HepG2 (cell line): ENCODE results near the gene BTF3L4. TPM values are rescaled to one million over a fixed set of nuclear protein-coding genes. Genes with fewer than 3 reads are reported as not detected.
A peak's percentile ranks its signal among the peaks of the same experiment; 100 is the strongest.

ENCODE experiments used
- ARNT ChIP-seq: fragments of 450-650 bp; IDR thresholded peaks from 2 replicates; pipeline ENCODE4 v1.6.1; 2017
- IKZF5 ChIP-seq: IDR thresholded peaks from 2 replicates; pipeline ENCODE4 v1.6.1; 2018; ENCODE audit warnings: missing genetic modification reagents, mild to moderate bottlenecking, missing compliant biosample characterization
- ISL2 ChIP-seq: sonication (generic); formaldehyde crosslinking; IDR thresholded peaks from 2 replicates; pipeline ENCODE4 v1.5.0; 2020; ENCODE audit warnings: missing genetic modification reagents
- MIER2 ChIP-seq: IDR thresholded peaks from 2 replicates; pipeline ENCODE4 v1.6.1; 2016; ENCODE audit warnings: missing biosample characterization, missing genetic modification reagents
- PREB ChIP-seq: sonication (generic); formaldehyde crosslinking; IDR thresholded peaks from 2 replicates; pipeline ENCODE4 v1.4.0; 2020; ENCODE audit warnings: missing genetic modification reagents
- THRA ChIP-seq: sonication (generic); formaldehyde crosslinking; IDR thresholded peaks from 2 replicates; pipeline ENCODE4 v1.4.0; 2020; ENCODE audit warnings: missing genetic modification reagents, borderline replicate concordance
- ZBTB39 ChIP-seq: sonication (generic); formaldehyde crosslinking; IDR thresholded peaks from 2 replicates; pipeline ENCODE4 v1.5.0; 2020; ENCODE audit warnings: missing genetic modification reagents
- ZNF318 ChIP-seq: sonication (generic); formaldehyde crosslinking; IDR thresholded peaks from 2 replicates; pipeline ENCODE4 v1.4.0; 2020; ENCODE audit warnings: mild to moderate bottlenecking, missing genetic modification reagents
- ZNF496 ChIP-seq: sonication (generic); formaldehyde crosslinking; IDR thresholded peaks from 2 replicates; pipeline ENCODE4 v1.8.1; 2023; ENCODE audit warnings: mild to moderate bottlenecking, moderate library complexity, missing genetic modification reagents; ENCODE audit not compliant: insufficient replicate concordance
- ZNF597 ChIP-seq: sonication (generic); formaldehyde crosslinking; IDR thresholded peaks from 2 replicates; pipeline ENCODE4 v1.5.0; 2020; ENCODE audit warnings: missing genetic modification reagents
- ZNF629 ChIP-seq: sonication (generic); formaldehyde crosslinking; conservative IDR thresholded peaks from 2 replicates; pipeline ENCODE4 v1.5.0; 2020; ENCODE audit warnings: missing genetic modification reagents
- ZNF652 ChIP-seq: IDR thresholded peaks from 2 replicates; pipeline ENCODE4 v1.6.1; 2016; ENCODE audit warnings: low read depth, borderline replicate concordance
- polyA plus RNA-seq, 8 experiments: library from polyadenylated mRNA; depleted of rRNA in 3 of 8; stranded (reverse) in 7 of 8; unstranded in 1 of 8; fragments of >200 nt; fragmentation: Illumina TruSeq in 4 of 8; extraction: Trizol in 4 of 8; gene quantifications; 2 replicates each; pipeline versions ENCODE4 v1.2.1 to v1.2.3, GENCODE V29; 2011 to 2016; ENCODE audit warnings: low read depth in 4 of 8, missing spikeins in 1 of 8, mixed read lengths in 1 of 8; ENCODE audit not compliant: insufficient read depth in 1 of 8
- total RNA-seq, 5 experiments: library from RNA; depleted of rRNA; stranded (reverse); fragments of >200 nt; fragmentation: Illumina TruSeq; extraction: Trizol; gene quantifications; 2 replicates each; pipeline ENCODE4 v1.2.3, GENCODE V29; 2016; ENCODE audit warnings: low read depth in 1 of 5

The BTF3L4 gene
- total and polyA plus RNA-seq, 2 of the 13 experiments (the other 11 are each of a cell fraction or from before 2014, with no cell fraction given) = 59.0 to 74.3 TPM

- TF ChIP-seq ISL2 (CRISPR knock-in tag) (0 out of 2 replicates have a peak, but pooled peaks have one; percentile 35), ARNT (no peak), IKZF5 (CRISPR knock-in tag) (peak; percentile 62), THRA (no peak), ZNF496 (CRISPR knock-in tag) (no peak), ZNF597 (CRISPR knock-in tag) (no peak), PREB (CRISPR knock-in tag) (no peak), ZNF318 (CRISPR knock-in tag) (no peak), ZBTB39 (CRISPR knock-in tag) (no peak), ZNF652 (CRISPR knock-in tag) (no peak), MIER2 (CRISPR knock-in tag) (no peak), ZNF629 (peak; percentile 98)
Observed at GRCh38 chr1:52056163-52056936, at the start of gene BTF3L4 (continued).
